Transverse colon (tissue), 3 donors: ENCODE results near the gene NRGN.

Experiments used
- POLR2A ChIP-seq: fragments of 450-650 bp; IDR thresholded peaks from one replicate; pipeline ENCODE4 v1.6.1; 2016; ENCODE audit warnings: antibody characterized with exemption, mild to moderate bottlenecking, moderate library complexity
- TF ChIP-seq, protein P1 (sequence below), 5 experiments: fragments of 200-600 bp in 3 of 5; fragments of 450-650 bp in 2 of 5; sonication (generic) in 3 of 5; IDR thresholded peaks; 1 replicate in 2 of 5; 2 replicates in 3 of 5; pipeline ENCODE4 v1.5.1; 2016 to 2017; ENCODE audit warnings: antibody characterized with exemption in 5 of 5, inconsistent platforms in 3 of 5, mild to moderate bottlenecking in 2 of 5, moderate library complexity in 1 of 5

GRCh38 chr11:124745270-124745834, 5.6 kb downstream of the NRGN start:
- no peak for TF ChIP-seq POLR2A
- TF ChIP-seq, protein P1, sequence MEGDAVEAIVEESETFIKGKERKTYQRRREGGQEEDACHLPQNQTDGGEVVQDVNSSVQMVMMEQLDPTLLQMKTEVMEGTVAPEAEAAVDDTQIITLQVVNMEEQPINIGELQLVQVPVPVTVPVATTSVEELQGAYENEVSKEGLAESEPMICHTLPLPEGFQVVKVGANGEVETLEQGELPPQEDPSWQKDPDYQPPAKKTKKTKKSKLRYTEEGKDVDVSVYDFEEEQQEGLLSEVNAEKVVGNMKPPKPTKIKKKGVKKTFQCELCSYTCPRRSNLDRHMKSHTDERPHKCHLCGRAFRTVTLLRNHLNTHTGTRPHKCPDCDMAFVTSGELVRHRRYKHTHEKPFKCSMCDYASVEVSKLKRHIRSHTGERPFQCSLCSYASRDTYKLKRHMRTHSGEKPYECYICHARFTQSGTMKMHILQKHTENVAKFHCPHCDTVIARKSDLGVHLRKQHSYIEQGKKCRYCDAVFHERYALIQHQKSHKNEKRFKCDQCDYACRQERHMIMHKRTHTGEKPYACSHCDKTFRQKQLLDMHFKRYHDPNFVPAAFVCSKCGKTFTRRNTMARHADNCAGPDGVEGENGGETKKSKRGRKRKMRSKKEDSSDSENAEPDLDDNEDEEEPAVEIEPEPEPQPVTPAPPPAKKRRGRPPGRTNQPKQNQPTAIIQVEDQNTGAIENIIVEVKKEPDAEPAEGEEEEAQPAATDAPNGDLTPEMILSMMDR (IDR thresholded peaks at IDR 0.05): no peak
